HepG2 (cell line): ENCODE data around the gene LIM2. TPM values are rescaled to one million over a fixed set of nuclear protein-coding genes. Genes with fewer than 3 reads are reported as not detected.
A peak's percentile ranks its signal among the peaks of the same experiment; 100 is the strongest.

ENCODE experiments used
- ASH2L ChIP-seq: fragments of 300-600, 200-600 bp; sonication (generic); IDR thresholded peaks from 2 replicates; pipeline ENCODE4 v1.7.0; 2017; ENCODE audit warnings: low read depth, mild to moderate bottlenecking, moderate library complexity, mixed read lengths, low read length; ENCODE audit not compliant: insufficient read length
- GATAD2A ChIP-seq: IDR thresholded peaks from 2 replicates; pipeline ENCODE4 v1.6.1; 2016
- HDAC2 ChIP-seq: sonication (generic); formaldehyde crosslinking; IDR thresholded peaks from 2 replicates; pipeline ENCODE4 v1.4.0; 2020; ENCODE audit warnings: missing genetic modification reagents
- HMG20B ChIP-seq: conservative IDR thresholded peaks from 2 replicates; pipeline ENCODE4 v1.6.1; 2016; ENCODE audit warnings: missing genetic modification reagents, missing compliant biosample characterization
- MEIS1 ChIP-seq: sonication (generic); formaldehyde crosslinking; IDR thresholded peaks from 2 replicates; pipeline ENCODE4 v1.9.0; 2021; ENCODE audit warnings: mild to moderate bottlenecking, missing genetic modification reagents, moderate library complexity, borderline replicate concordance
- PPARG ChIP-seq: conservative IDR thresholded peaks from 2 replicates; pipeline ENCODE4 v1.6.1; 2016; ENCODE audit warnings: missing biosample characterization, missing genetic modification reagents
- PRMT3 ChIP-seq: sonication (generic); formaldehyde crosslinking; IDR thresholded peaks from 2 replicates; pipeline ENCODE4 v1.8.1; 2022; ENCODE audit warnings: low read depth, mild to moderate bottlenecking, moderate library complexity, missing genetic modification reagents, borderline replicate concordance
- SRF ChIP-seq: IDR thresholded peaks from 2 replicates; pipeline ENCODE4 v1.6.1; 2011; ENCODE audit warnings: mild to moderate bottlenecking, low read depth, low read length, moderate library complexity
- ZBTB8A ChIP-seq: sonication (generic); formaldehyde crosslinking; IDR thresholded peaks from 2 replicates; pipeline ENCODE4 v1.4.0; 2020; ENCODE audit warnings: mild to moderate bottlenecking, low read depth, missing genetic modification reagents, borderline replicate concordance
- ZNF331 ChIP-seq: sonication (generic); formaldehyde crosslinking; IDR thresholded peaks from 2 replicates; pipeline ENCODE4 v1.4.0; 2020; ENCODE audit warnings: missing genetic modification reagents
- ZNF343 ChIP-seq: sonication (generic); formaldehyde crosslinking; IDR thresholded peaks from 2 replicates; pipeline ENCODE4 v1.4.0; 2020; ENCODE audit warnings: mild to moderate bottlenecking, missing genetic modification reagents
- ZNF687 ChIP-seq: sonication (generic); formaldehyde crosslinking; IDR thresholded peaks from 2 replicates; pipeline ENCODE4 v1.5.1; 2020; ENCODE audit warnings: mild to moderate bottlenecking, missing genetic modification reagents, moderate library complexity
- polyA plus RNA-seq, 8 experiments: library from polyadenylated mRNA; depleted of rRNA in 3 of 8; stranded (reverse) in 7 of 8; unstranded in 1 of 8; fragments of >200 nt; fragmentation: Illumina TruSeq in 4 of 8; extraction: Trizol in 4 of 8; gene quantifications; 2 replicates each; pipeline versions ENCODE4 v1.2.1 to v1.2.3, GENCODE V29; 2011 to 2016; ENCODE audit warnings: low read depth in 4 of 8, missing spikeins in 1 of 8, mixed read lengths in 1 of 8; ENCODE audit not compliant: insufficient read depth in 1 of 8
- total RNA-seq, 5 experiments: library from RNA; depleted of rRNA; stranded (reverse); fragments of >200 nt; fragmentation: Illumina TruSeq; extraction: Trizol; gene quantifications; 2 replicates each; pipeline ENCODE4 v1.2.3, GENCODE V29; 2016; ENCODE audit warnings: low read depth in 1 of 5
- TF ChIP-seq, protein P1 (sequence below): sonication (generic); formaldehyde crosslinking; IDR thresholded peaks from 2 replicates; pipeline ENCODE4 v1.4.0; 2020; ENCODE audit warnings: missing genetic modification reagents, borderline replicate concordance
- TF ChIP-seq, protein P2 (sequence below): sonication (generic); formaldehyde crosslinking; conservative IDR thresholded peaks from 2 replicates; pipeline ENCODE4 v1.4.0; 2020; ENCODE audit warnings: missing genetic modification reagents
- TF ChIP-seq, protein P3 (sequence below): IDR thresholded peaks from 2 replicates; pipeline ENCODE4 v1.6.1; 2016

Gene LIM2
- total and polyA plus RNA-seq, 2 of the 13 experiments (the other 11 are each of a cell fraction or from before 2014, with no cell fraction given) = 1.3 TPM; not detected in 1

DNA sequence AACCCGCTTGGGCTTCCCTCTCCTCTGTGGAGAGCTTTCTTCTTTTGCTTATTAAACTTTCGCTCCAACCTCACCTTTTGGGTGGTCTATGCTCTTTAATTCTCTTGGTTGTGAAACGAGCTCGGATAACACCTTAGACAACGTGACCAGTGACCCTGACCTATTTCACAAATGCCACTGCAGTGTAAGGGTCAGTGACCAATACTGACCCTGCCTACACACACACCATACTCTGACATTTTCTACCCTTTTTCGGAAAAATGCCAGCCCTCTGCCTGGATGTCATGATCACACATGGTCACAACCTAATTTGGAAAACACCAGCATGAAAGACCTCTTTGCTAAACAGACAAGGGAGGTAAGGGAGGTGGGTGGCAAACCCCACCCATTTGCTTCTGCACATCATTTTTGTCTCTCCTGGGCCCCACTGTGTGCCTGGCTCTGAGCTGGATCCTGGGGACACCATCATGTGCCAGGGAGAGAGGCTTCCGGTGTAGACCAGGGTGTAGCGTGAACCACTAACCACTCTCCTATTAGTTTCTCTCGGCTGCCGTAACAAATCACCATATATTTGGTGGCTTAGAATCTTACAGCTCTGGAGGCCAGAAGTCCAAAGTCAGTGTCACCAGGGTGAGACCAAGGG is 31.5 kb downstream of the LIM2 start (continued):
- peak; percentile 55 for TF ChIP-seq ZNF687
- TF ChIP-seq, protein P1, sequence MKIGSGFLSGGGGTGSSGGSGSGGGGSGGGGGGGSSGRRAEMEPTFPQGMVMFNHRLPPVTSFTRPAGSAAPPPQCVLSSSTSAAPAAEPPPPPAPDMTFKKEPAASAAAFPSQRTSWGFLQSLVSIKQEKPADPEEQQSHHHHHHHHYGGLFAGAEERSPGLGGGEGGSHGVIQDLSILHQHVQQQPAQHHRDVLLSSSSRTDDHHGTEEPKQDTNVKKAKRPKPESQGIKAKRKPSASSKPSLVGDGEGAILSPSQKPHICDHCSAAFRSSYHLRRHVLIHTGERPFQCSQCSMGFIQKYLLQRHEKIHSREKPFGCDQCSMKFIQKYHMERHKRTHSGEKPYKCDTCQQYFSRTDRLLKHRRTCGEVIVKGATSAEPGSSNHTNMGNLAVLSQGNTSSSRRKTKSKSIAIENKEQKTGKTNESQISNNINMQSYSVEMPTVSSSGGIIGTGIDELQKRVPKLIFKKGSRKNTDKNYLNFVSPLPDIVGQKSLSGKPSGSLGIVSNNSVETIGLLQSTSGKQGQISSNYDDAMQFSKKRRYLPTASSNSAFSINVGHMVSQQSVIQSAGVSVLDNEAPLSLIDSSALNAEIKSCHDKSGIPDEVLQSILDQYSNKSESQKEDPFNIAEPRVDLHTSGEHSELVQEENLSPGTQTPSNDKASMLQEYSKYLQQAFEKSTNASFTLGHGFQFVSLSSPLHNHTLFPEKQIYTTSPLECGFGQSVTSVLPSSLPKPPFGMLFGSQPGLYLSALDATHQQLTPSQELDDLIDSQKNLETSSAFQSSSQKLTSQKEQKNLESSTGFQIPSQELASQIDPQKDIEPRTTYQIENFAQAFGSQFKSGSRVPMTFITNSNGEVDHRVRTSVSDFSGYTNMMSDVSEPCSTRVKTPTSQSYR = peak; percentile 74; the same call in 1 of the 2 replicates
- TF ChIP-seq, protein P2, sequence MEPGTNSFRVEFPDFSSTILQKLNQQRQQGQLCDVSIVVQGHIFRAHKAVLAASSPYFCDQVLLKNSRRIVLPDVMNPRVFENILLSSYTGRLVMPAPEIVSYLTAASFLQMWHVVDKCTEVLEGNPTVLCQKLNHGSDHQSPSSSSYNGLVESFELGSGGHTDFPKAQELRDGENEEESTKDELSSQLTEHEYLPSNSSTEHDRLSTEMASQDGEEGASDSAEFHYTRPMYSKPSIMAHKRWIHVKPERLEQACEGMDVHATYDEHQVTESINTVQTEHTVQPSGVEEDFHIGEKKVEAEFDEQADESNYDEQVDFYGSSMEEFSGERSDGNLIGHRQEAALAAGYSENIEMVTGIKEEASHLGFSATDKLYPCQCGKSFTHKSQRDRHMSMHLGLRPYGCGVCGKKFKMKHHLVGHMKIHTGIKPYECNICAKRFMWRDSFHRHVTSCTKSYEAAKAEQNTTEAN = 0 out of 2 replicates have a peak, but pooled peaks have one; percentile 28
- TF ChIP-seq HMG20B (CRISPR knock-in tag) = peak; percentile 42; the same call in 1 of the 2 replicates
- TF ChIP-seq ASH2L = peak; percentile 33
- TF ChIP-seq ZBTB8A = no peak
- peak; percentile 89 for TF ChIP-seq GATAD2A (CRISPR knock-in tag)
- peak; percentile 91 for TF ChIP-seq PPARG (CRISPR knock-in tag)
- TF ChIP-seq SRF = peak; percentile 86; the same call in 1 of the 2 replicates
- peak; percentile 56 for TF ChIP-seq ZNF331 (CRISPR knock-in tag)
- TF ChIP-seq HDAC2 (CRISPR knock-in tag) = peak; percentile 90
- TF ChIP-seq, protein P3, sequence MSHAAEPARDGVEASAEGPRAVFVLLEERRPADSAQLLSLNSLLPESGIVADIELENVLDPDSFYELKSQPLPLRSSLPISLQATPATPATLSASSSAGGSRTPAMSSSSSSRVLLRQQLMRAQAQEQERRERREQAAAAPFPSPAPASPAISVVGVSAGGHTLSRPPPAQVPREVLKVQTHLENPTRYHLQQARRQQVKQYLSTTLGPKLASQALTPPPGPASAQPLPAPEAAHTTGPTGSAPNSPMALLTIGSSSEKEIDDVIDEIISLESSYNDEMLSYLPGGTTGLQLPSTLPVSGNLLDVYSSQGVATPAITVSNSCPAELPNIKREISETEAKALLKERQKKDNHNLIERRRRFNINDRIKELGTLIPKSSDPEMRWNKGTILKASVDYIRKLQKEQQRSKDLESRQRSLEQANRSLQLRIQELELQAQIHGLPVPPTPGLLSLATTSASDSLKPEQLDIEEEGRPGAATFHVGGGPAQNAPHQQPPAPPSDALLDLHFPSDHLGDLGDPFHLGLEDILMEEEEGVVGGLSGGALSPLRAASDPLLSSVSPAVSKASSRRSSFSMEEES = peak; percentile 91
- TF ChIP-seq PRMT3 (CRISPR knock-in tag) = no peak
- no peak for TF ChIP-seq ZNF343 (CRISPR knock-in tag)
- peak; percentile 82; the same call in 1 of the 2 replicates for TF ChIP-seq MEIS1 (CRISPR knock-in tag)
